Cortex of kidney (tissue), 1 donor: ENCODE measurements around the gene KCNG2.

Experiments used
- DNase-seq: peaks from one replicate; lab custom pipeline; 2025; lab: John Stamatoyannopoulos, UW

KCNG2 gene

DNA sequence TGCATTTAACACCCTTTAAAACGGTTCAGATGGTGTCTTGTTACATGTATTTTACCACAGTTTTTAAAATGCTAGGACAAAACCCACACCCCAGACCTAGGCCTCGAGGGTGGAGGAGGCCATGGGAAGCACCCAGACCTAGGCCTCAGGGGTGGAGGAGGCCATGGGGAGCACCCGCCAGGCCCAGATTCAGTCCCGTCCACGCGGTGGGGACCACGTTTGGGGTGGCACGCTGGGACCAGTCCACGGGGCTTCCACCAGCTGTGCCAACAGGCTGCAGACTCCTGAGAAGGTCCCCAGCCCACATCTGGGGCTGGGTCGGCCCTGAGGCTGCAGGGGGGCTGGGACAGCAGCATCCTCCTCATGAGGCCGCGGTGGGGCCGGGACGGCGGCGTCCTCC is 90.3 kb downstream of the KCNG2 start:
- no peak for DNase-seq

DNA sequence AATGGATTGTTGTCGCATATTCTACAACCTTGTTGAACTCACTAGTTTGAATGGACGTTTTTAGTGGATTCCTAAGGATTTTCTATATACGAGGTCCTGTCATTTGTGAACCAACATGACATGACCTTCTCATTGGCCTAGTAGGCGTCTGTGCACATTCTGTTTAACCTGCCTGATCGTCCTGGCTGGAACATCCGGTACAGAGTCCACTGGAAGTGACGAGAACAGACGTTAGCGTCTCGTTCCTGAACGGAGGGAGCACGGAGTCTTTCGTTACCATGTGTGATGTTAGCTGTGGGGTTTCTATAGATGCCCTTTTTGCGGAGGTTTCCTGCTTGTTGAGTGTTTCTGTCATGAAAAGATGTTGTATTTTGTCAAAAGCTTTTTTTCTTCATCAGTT is 91.8 kb downstream of the KCNG2 start:
- DNase-seq, result no peak

DNA sequence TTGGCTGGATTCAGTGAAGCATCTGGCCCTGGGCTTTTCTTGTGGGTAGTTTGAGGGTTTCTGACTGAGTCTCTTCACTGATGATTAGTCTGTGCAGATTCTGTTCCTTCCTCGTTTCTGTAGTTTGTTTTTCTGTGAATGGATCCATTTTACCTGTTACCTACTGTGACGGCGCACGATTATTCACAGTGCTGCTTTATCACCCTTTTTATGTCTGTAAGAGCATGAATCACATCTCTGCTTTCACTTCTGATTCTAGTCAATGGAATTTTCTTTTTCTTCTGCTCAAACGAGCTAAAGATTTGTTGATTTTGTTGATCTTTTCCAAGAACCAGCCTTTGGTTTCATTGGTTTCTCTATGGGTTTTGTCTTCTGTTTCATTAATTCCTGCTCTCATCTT is 92.9 kb downstream of the KCNG2 start:
- no peak for DNase-seq

DNA sequence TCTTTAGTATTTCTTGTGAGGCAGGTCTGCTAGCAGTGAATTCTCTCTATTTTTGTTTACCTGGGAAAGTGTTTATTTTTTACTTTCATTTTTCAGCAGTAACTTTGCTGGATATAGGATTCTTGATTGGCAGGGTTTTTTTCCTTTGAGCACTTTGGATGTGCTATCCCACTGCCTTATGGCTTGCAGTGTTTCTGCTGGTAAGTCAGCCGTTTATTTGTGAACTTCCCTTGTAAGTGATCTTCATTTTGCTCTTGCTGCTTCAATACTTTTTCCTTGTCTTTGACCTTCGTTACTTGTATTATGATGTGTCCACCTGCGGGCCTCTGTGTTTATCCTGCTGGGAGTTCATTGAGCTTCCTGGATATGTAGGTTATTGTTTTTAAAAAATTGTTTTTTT is 99.0 kb downstream of the KCNG2 start:
- no peak for DNase-seq

DNA sequence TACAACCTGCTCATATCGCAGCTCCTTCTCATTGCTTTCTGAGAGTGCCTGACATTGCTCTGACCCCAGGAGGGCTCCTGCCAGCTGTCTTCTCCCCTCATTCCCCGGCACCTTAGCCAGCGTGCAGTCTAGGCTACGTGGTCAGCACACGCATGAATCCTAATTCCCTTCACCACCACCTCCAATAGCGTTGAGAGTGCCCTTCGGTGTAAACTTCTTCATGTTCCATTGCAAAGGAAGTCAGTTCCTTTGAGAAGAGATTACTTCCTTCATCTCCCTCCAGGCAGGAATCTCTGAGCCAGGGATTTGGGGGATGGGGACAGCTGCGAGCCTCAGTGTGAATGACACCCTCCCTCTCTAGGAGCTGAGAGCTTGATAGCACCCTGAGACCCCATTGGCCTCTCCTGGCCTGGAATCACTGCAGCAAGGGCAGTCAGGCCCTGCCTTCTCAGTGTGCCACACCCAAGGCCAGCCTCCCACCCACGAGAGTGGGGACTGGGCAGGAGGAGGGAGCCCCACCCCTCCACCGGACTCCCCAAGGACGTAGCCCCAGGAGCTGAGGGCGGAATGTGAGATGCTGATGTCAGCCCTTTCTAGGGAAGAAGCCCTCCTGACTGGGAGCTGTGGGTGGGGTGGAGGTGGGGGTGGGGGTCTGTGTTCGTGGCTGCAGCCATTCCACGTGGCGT is 100.3 kb downstream of the KCNG2 start:
- no peak for DNase-seq

DNA sequence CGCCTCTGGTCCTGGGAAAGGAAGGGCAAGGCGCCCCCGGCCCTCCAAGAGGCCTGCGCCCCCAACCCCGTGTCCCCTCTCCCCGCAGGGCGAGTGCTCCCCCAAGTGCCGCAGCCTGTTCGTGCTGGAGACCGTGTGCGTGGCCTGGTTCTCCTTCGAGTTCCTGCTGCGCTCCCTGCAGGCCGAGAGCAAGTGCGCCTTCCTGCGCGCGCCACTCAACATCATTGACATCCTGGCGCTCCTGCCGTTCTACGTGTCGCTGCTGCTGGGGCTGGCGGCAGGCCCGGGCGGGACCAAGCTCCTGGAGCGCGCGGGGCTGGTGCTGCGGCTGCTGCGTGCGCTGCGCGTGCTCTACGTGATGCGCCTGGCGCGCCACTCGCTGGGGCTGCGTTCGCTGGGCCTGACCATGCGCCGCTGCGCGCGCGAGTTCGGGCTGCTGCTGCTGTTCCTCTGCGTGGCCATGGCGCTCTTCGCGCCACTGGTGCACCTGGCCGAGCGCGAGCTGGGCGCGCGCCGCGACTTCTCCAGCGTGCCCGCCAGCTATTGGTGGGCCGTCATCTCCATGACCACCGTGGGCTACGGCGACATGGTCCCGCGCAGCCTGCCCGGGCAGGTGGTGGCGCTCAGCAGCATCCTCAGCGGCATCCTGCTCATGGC is 101.3 kb downstream of the KCNG2 start:
- no peak for DNase-seq

DNA sequence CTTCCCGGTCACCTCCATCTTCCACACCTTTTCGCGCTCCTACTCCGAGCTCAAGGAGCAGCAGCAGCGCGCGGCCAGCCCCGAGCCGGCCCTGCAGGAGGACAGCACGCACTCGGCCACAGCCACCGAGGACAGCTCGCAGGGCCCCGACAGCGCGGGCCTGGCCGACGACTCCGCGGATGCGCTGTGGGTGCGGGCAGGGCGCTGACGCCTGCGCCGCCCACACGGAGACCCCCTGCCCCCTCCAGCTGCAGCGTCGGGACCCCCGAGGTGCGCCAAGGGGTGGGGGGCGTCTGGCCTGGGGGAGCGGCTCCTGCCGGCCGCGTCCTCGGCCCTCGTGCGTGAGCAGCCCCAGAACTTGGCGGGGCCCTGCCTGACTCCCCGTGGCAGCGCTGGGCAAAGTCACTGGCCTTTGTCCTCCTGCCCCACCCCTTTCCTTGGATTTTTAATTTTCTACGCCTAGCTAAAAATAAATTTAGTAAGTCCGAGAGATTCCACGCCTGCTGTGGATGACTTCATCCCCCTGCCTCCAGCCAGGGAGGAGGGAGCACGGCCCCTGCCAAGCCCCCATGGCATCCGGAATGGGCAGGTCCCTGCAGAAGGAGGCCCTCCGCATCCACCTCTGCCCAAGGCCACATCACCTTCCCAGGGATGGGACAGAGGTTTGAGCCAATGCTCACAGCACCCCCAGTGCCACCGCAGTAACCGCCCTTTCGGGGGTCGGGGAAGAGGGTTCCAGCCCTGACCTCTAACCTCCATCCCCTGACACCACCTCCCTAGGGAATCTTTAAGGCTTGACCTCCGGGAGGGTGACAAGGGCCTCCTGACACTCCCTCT is 102.1 kb downstream of the KCNG2 start:
- DNase-seq, result no peak

DNA sequence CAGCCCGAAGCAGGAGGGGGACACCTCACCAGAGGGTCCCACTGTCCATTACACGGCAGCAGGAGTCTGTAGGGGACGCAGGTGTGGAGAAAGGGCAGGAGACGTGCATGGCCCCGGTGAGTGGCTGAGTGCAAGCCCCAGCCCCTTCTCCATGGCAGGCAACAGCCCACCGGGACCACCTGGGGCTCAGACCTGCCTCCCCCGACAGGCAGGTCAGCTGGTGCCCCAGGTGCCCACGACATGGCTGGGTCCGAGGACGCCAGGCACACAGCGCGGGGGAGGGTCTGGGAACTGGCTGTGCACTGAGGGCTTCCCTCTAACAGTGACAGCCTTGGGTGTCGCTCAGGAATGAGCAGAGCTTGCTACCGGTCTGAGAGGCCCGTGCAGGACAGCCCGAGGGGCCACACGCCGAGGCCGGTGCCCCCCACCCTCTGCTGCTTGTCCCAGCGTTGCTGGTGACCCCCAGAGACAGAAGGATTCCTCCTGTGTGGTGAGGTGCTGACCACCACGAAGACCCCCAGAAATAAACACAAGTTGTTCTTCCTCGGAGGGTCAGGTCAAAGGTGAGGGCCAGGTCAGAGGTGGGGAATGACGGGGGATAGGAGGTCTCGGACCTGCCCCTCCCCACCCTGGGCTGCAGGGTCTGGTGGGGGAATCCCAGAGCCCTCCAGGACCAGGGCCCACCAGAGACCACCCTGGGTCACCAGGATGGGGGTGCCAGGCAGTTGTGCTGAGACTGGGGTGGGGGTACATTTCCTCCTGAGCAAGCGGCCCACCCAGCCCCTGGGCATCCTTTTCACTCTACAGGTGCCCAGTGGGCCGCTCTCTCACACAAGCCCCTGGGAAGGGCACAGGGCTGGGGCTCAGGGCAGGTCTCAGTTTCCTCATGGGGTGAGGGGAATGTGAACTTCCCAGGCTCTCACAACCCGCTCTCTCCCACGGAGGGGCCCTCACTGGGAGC is 103.2 kb downstream of the KCNG2 start:
- no peak for DNase-seq

DNA sequence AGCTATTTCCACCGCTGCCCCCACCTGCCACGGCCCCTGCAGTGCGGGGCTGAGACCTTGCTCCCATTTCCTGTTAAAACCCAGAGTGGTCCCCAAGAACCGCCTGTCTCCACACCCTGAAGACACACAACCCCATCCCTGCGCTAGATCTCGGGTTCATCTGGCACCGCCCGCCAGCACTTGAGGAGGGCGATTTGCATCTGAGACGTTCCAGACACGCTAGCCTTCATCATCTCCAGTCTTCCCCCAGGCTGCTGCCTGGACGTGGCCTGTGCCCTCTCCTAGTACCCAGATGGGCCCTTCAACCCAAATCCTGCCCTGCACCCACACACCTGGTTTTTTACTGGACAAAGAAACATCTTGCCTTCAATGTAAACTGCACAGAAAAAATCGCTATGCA is 103.9 kb downstream of the KCNG2 start:
- no peak for DNase-seq

DNA sequence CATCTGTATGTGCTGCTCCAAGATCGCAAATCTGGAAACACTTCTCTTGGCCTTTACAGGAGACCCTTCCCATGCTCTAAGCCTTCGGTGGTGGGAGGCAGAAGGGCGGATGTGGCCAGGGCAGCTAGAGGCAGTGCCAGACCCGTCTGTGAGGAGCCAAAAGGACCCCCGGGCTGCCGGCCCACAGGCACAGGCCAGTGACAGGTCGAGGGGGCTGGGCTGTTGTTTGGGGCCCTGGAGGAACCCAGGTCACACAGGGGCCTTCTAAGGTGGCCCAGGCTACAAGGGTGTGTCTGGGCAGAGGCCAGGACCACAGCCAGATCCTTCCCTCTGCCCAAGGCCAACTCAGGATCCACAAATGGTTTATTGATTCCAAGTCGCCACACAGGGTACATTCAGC is 104.3 kb downstream of the KCNG2 start:
- no peak for DNase-seq

DNA sequence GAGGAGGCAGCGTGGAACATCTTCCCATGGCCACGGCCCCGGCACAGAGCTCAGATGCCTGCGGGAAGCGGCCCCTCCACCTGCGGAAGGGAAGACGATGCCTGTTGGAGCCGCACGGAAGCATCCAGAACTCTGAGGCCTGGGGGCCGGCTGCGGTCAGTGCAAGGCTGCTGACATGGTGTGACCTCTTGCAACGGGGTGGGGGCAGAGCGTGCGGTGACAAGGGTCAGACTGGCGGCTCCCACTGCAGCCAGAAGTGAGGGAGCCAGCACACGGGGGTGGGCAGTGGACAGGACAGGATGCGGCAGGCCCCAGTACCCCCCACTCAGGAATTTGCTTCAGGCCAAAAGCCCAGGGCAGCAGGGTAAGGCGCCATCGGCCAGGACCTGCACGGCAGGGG is 104.9 kb downstream of the KCNG2 start:
- DNase-seq, result no peak

DNA sequence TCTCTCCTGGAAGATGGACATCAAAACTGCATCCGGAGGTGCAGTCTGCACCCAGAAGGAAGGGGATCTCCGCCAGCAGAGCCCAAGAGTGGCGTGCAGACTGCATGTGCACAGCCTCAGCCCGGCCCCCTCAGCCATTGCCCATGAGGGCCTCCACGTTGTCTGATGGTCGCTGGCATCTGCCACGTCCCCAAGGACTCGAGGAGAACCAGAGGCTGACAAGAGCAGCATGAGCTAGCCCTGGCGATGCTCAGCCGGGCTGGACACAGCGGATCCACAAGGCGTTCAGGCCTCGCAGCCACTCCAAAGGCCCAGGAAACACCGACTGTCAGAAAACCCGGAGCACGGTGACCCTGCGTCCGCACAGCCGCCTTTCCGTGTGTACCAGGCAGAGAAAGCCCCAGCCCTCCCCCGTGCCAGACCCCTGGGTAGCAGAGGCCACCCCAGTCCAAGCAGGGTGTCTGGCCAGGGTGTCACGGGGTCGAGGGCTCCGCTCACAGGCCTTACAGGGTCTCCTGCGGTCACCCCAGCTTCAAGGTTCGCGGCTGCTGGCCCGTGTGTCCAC is 105.4 kb downstream of the KCNG2 start:
- DNase-seq, result no peak

DNA sequence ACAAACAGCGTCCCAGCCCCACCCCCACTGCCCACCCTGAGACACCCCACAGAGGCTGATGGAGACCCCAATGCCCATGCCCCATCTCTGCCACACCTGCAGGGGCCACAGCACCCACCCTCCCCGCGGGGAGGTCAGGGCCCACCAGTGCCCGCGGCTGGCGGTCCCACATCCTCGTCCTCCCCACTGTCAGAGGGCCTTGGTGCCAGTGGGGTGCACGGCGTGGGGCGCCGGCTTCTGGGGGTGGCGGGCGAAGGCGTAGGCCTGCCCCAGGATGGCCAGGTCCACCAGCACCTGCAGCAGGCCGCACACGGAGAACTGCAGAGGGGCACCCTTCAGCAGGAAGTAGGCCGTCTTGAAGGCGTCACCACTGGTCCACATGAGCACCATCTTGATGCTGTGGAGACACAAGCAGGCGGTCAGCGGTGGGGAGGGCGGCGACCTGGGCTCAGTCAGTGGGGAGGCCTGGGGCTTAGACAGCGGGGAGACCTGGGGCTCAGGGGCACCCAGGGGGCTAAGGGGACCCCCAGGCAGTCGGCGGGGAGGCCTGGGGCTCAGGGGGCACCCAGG is 106.1 kb downstream of the KCNG2 start:
- no peak for DNase-seq

DNA sequence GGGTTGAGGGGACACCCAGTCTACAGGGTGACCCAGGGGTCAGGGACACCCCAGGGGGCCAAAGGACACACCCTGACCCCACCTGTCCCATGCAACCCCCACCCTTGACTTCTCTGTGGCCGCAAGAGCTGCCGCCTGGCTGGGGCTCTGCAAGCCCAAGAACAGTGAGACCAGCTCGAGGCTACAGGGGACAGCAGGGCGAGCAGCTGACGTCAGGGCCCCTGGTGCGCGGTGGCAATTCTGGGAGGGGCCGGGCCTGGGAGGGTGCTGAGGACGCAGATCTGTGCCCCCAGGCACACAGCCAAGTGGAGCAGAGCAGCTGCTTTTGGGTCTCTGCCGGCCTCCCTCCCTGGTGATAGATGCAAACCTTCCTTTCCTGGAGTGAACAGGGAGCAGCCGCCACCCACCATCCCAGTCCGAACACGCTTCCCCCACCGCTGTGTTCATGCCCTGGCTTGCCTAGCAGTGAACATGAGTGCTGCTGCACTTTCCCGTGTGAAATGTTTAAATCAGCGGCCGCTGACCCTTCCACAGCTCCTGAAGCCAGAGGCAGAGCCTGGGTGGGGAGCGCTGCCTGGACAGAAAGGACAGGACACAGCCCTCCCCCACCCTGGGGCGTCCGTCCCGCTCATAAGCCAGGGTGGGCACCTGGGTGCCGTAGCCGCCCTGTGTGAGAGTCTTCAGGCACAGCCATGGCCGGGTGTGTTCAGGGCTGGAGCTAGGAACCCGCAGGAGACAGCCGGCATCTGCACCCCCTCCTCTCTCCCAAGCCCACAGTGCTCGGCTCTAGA is 106.8 kb downstream of the KCNG2 start:
- DNase-seq, result no peak

DNA sequence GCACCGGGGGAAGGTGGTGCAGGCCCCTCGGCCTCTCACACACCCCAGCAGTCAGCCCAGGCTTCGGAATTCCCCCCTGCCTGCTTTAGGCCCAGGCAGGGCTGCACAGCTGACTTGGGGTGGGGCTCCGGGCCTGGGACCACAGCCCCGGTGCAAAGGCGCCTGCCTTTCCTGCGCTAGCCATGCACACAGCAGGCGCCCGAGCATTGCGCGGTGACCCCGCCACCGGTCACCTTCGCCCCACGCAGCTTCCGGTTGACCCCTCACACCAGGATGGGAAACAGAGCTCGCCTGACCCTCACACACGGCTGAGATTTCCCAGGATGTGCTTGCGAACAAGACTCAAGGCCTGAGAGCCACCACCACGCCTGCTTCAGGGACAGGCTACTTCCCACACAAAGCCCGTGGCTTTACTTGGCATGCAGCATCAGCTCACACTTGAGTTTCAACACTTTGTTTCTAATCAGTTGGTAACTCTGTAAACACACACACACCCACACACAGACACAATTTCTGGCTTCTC is 107.7 kb downstream of the KCNG2 start:
- no peak for DNase-seq

DNA sequence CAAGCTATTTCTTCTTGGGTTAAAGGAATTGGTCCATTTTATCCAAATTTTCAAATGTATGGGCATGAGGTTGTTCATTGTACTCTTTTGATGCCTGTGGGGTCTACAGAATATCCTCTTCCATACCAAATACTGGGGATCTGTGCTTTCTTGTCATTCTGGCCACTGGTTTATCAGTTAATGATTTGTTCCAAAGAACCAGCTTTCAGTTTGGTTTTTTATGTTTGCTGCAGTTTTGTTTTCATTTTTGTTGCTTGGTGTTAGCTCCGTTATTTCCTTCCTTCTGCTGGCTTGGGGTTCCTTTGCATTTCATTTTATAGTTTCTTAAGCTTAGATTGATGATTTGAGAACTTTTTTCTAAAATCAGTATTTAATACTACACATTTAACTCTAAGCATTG is 108.3 kb downstream of the KCNG2 start:
- DNase-seq, result no peak

DNA sequence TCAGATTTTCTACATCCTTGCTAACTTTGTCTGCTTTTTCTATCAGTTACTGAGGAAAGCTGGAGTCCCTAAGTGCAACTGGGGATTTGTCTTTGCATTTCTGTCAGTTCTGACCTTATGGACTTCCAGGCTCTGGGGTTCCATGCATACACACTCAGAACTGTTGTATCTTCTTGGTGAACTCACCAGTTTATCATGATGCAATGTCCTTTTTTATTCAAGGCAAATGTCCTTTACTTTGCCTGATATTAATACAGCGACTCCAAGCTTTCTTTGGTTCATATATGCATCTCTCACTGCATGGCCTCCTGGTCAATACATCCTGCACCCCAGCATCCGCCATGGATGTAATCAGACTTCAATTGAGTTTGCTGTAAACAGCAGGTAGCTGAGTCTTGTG is 109.0 kb downstream of the KCNG2 start:
- DNase-seq, result no peak

DNA sequence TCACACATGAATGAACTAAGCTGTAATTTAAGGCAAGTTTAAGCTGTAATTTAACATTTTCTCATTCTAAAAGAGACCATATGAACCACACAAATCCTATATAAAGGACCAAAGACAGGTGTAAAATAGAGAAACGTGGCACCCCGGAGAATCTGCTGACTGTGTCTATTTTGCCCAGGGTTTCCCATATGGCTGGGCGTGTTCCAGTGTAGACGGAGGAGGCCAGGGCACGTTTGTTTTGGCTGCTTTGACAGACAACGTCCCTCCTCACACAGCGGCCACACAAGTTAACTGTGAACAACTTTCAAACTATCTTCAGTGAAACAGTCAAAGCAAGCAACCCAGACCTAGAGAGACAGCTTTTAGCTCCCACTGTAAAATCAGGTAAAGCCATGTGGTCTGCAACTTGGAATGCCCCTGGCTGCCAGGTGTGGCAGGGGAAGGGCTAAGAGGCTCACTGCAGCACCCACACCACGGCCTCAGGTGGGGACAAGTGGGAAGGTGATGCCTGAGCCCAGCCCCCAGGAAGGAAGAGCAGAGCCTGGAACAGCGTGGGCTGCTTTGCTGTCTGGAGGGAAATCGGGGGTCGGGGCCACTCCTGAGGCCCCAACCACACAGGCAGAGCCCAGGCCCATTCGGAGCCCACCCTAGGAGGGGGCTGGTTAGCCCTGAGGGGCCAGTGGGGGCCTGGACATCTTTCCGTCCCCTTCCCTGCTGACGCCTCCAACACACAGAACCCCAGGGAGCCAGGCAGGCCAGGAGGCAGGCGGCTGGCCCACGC is 113.0 kb downstream of the KCNG2 start:
- DNase-seq, result no peak
